ENCODE data around the gene NECTIN2.

GRCh38 chr19:44863990-44864389 lies 17.9 kb downstream of the NECTIN2 start:
- TF ChIP-seq, protein P1, sequence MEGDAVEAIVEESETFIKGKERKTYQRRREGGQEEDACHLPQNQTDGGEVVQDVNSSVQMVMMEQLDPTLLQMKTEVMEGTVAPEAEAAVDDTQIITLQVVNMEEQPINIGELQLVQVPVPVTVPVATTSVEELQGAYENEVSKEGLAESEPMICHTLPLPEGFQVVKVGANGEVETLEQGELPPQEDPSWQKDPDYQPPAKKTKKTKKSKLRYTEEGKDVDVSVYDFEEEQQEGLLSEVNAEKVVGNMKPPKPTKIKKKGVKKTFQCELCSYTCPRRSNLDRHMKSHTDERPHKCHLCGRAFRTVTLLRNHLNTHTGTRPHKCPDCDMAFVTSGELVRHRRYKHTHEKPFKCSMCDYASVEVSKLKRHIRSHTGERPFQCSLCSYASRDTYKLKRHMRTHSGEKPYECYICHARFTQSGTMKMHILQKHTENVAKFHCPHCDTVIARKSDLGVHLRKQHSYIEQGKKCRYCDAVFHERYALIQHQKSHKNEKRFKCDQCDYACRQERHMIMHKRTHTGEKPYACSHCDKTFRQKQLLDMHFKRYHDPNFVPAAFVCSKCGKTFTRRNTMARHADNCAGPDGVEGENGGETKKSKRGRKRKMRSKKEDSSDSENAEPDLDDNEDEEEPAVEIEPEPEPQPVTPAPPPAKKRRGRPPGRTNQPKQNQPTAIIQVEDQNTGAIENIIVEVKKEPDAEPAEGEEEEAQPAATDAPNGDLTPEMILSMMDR (conservative IDR thresholded peaks at IDR 0.05; ENCODE audit: low read depth, low read length) = no peak
- no peak for TF ChIP-seq EZH2 (IDR thresholded peaks at IDR 0.05; ENCODE audit: borderline replicate concordance, low read depth, low read length, poor library complexity, severe bottlenecking)

Data from A673 (cell line).